ENCODE data around the gene ABHD10. TPM values are rescaled to one million over a fixed set of nuclear protein-coding genes. Genes with fewer than 3 reads are reported as not detected.

The ABHD10 gene
- total RNA-seq, 3 donors from 2014 or later (not counting 1 experiment from before 2014, with no cell fraction given): 21.6 to 24.0 (median 22.6) TPM

- no peak for TF ChIP-seq CTCF (IDR thresholded peaks at IDR 0.05)
- Mint-ChIP-seq H3K4me3 (no peak overlapping the region), H3K36me3 (peaks cover 10% of the 10 kb centered on the region), H3K27me3 (ENCODE audit: low read depth in 2 of 2) (no peaks in the 10 kb centered on the region), H3K4me1 (no peaks in the 10 kb centered on the region), H3K9me3 (no peaks in the 10 kb centered on the region), H3K27ac (no peak overlapping the region)
- H3K27ac ChIP-seq (ENCODE audit: low read length): no peak overlapping the region
- no peak overlapping the region for H3K4me3 ChIP-seq (ENCODE audit: low read length)
- WGBS (ENCODE audit: insufficient coverage): 100% methylated on average over 1 of the region's 2 CpGs
- H3K9me3 ChIP-seq (ENCODE audit: control insufficient read depth, insufficient read depth, low read length): no peaks in the 10 kb centered on the region
- no peaks in the 10 kb centered on the region for H3K4me1 ChIP-seq (ENCODE audit: control insufficient read depth, insufficient read depth, low read length)
- DNase-seq (no peak), ATAC-seq (no peak)
- intact Hi-C loops (cut with micrococcal nuclease): no loop called here
- H3K27me3 ChIP-seq (ENCODE audit: control insufficient read depth, insufficient read depth, low read length): no peaks in the 10 kb centered on the region
- H3K36me3 ChIP-seq (ENCODE audit: control insufficient read depth, insufficient read depth, low read length): peaks cover 15% of the 10 kb centered on the region
These were observed 35.3 kb upstream of the ABHD10 start for GRCh38 chr3:111943533-111943932.

- no peak for ATAC-seq
- peaks cover 11% of the 10 kb centered on the region for H3K36me3 Mint-ChIP-seq
- H3K27me3 Mint-ChIP-seq (ENCODE audit: low read depth in 2 of 2): no peaks in the 10 kb centered on the region
- H3K27ac ChIP-seq (ENCODE audit: low read length): no peak overlapping the region
- H3K4me1 Mint-ChIP-seq: no peaks in the 10 kb centered on the region
- no peaks in the 10 kb centered on the region for H3K27me3 ChIP-seq (ENCODE audit: control insufficient read depth, insufficient read depth, low read length)
- no peak overlapping the region for H3K4me3 ChIP-seq (ENCODE audit: low read length)
- TF ChIP-seq CTCF (IDR thresholded peaks at IDR 0.05): no peak
- no peaks in the 10 kb centered on the region for H3K9me3 ChIP-seq (ENCODE audit: control insufficient read depth, insufficient read depth, low read length)
- no peak overlapping the region for H3K27ac Mint-ChIP-seq
- no peaks in the 10 kb centered on the region for H3K9me3 Mint-ChIP-seq
- peaks cover 12% of the 10 kb centered on the region for H3K36me3 ChIP-seq (ENCODE audit: control insufficient read depth, insufficient read depth, low read length)
- no peak for DNase-seq
- intact Hi-C loops (cut with micrococcal nuclease): no loop called here
- WGBS (ENCODE audit: insufficient coverage): 98% methylated on average over 4 of the region's 4 CpGs
- H3K4me3 Mint-ChIP-seq: no peak overlapping the region
- no peaks in the 10 kb centered on the region for H3K4me1 ChIP-seq (ENCODE audit: control insufficient read depth, insufficient read depth, low read length)
These were observed 34.5 kb upstream of the ABHD10 start for GRCh38 chr3:111944372-111944771.

GRCh38 chr3:111947231-111947630 lies 31.6 kb upstream of the ABHD10 start:
- Histone ChIP-seq H3K4me3 (ENCODE audit: low read length) (no peak overlapping the region), H3K9me3 (ENCODE audit: control insufficient read depth, insufficient read depth, low read length) (no peaks in the 10 kb centered on the region), H3K27me3 (ENCODE audit: control insufficient read depth, insufficient read depth, low read length) (no peaks in the 10 kb centered on the region), H3K4me1 (ENCODE audit: control insufficient read depth, insufficient read depth, low read length) (no peaks in the 10 kb centered on the region), H3K36me3 (ENCODE audit: control insufficient read depth, insufficient read depth, low read length) (no peaks in the 10 kb centered on the region), H3K27ac (ENCODE audit: low read length) (no peak overlapping the region)
- H3K4me1 Mint-ChIP-seq: no peaks in the 10 kb centered on the region
- ATAC-seq (no peak), DNase-seq (no peak)
- intact Hi-C loops (cut with micrococcal nuclease): no loop called here
- H3K9me3 Mint-ChIP-seq: no peaks in the 10 kb centered on the region
- no peak overlapping the region for H3K27ac Mint-ChIP-seq
- peaks cover 7% of the 10 kb centered on the region for H3K36me3 Mint-ChIP-seq
- no peak overlapping the region for H3K4me3 Mint-ChIP-seq
- no peaks in the 10 kb centered on the region for H3K27me3 Mint-ChIP-seq (ENCODE audit: low read depth in 2 of 2)
- 83% methylated on average over 1 of the region's 1 CpG for WGBS (ENCODE audit: insufficient coverage)
- no peak for TF ChIP-seq CTCF (IDR thresholded peaks at IDR 0.05)

- TF ChIP-seq CTCF (IDR thresholded peaks at IDR 0.05): no peak
- intact Hi-C loops (cut with micrococcal nuclease): no loop called here
- Mint-ChIP-seq H3K4me3 (no peak overlapping the region), H3K36me3 (peaks cover 7% of the 10 kb centered on the region), H3K9me3 (no peaks in the 10 kb centered on the region), H3K4me1 (no peaks in the 10 kb centered on the region), H3K27ac (no peak overlapping the region), H3K27me3 (ENCODE audit: low read depth in 2 of 2) (no peaks in the 10 kb centered on the region)
- Histone ChIP-seq H3K27me3 (ENCODE audit: control insufficient read depth, insufficient read depth, low read length) (no peaks in the 10 kb centered on the region), H3K9me3 (ENCODE audit: control insufficient read depth, insufficient read depth, low read length) (no peaks in the 10 kb centered on the region), H3K4me3 (ENCODE audit: low read length) (no peak overlapping the region), H3K36me3 (ENCODE audit: control insufficient read depth, insufficient read depth, low read length) (peaks cover 7% of the 10 kb centered on the region), H3K4me1 (ENCODE audit: control insufficient read depth, insufficient read depth, low read length) (no peaks in the 10 kb centered on the region), H3K27ac (ENCODE audit: low read length) (no peak overlapping the region)
- WGBS (ENCODE audit: insufficient coverage): 93% methylated on average over 9 of the region's 9 CpGs
- ATAC-seq (no peak), DNase-seq (no peak)
These were observed 30.0 kb upstream of the ABHD10 start for GRCh38 chr3:111948786-111949185.

Measured in natural killer cell (primary cell).